PFSK-1 (cell line): ENCODE data around the gene ZRANB2.

Experiments
- POLR2AphosphoS5 ChIP-seq: IDR thresholded peaks from 2 replicates; pipeline ENCODE4 v1.6.1; 2012; ENCODE audit warnings: low read depth, mild to moderate bottlenecking, control low read depth, low read length, moderate library complexity
- SIN3A ChIP-seq: IDR thresholded peaks from 2 replicates; pipeline ENCODE4 v1.6.1; 2012; ENCODE audit warnings: mild to moderate bottlenecking, low read length, moderate library complexity, borderline replicate concordance; ENCODE audit not compliant: insufficient read depth
- TF ChIP-seq, protein P1 (sequence below), 2 experiments: IDR thresholded peaks; 2 replicates each; pipeline versions ENCODE4 v1.6.1 to v1.8.0; 2011 to 2012; ENCODE audit warnings: low read depth in 2 of 2, low read length in 2 of 2, control low read depth in 1 of 2, inconsistent platforms in 1 of 2, mild to moderate bottlenecking in 1 of 2, moderate library complexity in 1 of 2; ENCODE audit not compliant: insufficient read depth in 1 of 2

DNA sequence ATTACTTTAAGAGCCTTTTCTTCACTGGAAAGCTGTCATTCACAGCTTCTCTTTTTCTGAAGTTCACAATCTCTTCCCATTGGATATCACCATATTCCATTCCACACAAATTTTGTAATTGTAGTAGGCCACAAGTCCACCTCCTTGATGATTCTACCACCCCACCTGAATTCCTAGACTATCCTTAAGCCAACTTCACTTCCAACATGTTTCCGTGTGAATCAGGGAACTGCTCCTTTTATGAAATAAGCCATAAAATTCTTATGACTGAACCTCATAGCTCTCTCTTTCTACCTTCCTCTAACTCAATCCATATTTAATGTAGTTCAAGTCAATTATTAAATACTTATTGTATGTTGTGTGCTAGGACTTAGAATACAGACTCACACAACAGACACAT, 16.6 kb upstream of the ZRANB2 start:
- TF ChIP-seq POLR2AphosphoS5 (no peak), SIN3A (no peak)
- TF ChIP-seq, protein P1, sequence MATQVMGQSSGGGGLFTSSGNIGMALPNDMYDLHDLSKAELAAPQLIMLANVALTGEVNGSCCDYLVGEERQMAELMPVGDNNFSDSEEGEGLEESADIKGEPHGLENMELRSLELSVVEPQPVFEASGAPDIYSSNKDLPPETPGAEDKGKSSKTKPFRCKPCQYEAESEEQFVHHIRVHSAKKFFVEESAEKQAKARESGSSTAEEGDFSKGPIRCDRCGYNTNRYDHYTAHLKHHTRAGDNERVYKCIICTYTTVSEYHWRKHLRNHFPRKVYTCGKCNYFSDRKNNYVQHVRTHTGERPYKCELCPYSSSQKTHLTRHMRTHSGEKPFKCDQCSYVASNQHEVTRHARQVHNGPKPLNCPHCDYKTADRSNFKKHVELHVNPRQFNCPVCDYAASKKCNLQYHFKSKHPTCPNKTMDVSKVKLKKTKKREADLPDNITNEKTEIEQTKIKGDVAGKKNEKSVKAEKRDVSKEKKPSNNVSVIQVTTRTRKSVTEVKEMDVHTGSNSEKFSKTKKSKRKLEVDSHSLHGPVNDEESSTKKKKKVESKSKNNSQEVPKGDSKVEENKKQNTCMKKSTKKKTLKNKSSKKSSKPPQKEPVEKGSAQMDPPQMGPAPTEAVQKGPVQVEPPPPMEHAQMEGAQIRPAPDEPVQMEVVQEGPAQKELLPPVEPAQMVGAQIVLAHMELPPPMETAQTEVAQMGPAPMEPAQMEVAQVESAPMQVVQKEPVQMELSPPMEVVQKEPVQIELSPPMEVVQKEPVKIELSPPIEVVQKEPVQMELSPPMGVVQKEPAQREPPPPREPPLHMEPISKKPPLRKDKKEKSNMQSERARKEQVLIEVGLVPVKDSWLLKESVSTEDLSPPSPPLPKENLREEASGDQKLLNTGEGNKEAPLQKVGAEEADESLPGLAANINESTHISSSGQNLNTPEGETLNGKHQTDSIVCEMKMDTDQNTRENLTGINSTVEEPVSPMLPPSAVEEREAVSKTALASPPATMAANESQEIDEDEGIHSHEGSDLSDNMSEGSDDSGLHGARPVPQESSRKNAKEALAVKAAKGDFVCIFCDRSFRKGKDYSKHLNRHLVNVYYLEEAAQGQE (IDR thresholded peaks at IDR 0.05; ENCODE audit: insufficient read depth in 1 of 2, low read depth in 2 of 2, low read length in 2 of 2): no peak
